Globus pallidus (tissue), 1 donor: ENCODE measurements around the gene GPR156.
A peak's percentile ranks its signal among the peaks of the same experiment; 100 is the strongest.
"Not testable (repeated sequence)": the region's sequence is repeated elsewhere in the genome, so short reads cannot be mapped to it uniquely, and the experiment has no call there.

Experiments
- DNase-seq: peaks from one replicate; pipeline ENCODE4 v3.0.0-alpha.2; 2015; ENCODE audit warnings: low spot score

GPR156 gene

GRCh38 chr3:120274739-120275167, 10.3 kb downstream of the GPR156 start:
- DNase-seq: peak; percentile 3

- DNase-seq: no peak
Measured at GRCh38 chr3:120272286-120272685, 12.7 kb downstream of the GPR156 start.

- no peak for DNase-seq
Measured at GRCh38 chr3:120265989-120266388, 19.0 kb downstream of the GPR156 start.

- no peak for DNase-seq
Measured at GRCh38 chr3:120264963-120265362, 20.1 kb downstream of the GPR156 start.

- no peak for DNase-seq
Measured at GRCh38 chr3:120263792-120264191, 21.2 kb downstream of the GPR156 start.

- no peak for DNase-seq
Measured at GRCh38 chr3:120258009-120258408, 27.0 kb downstream of the GPR156 start.

GRCh38 chr3:120245386-120245785, 39.6 kb downstream of the GPR156 start:
- no peak for DNase-seq

- DNase-seq: peak; percentile 5
Measured at GRCh38 chr3:120244834-120245225, 40.2 kb downstream of the GPR156 start.

- DNase-seq: no peak
Measured at GRCh38 chr3:120239644-120240043, 45.4 kb downstream of the GPR156 start.

- no peak for DNase-seq
Measured at GRCh38 chr3:120227710-120228347, 57.2 kb downstream of the GPR156 start.

- DNase-seq: no peak
Measured at GRCh38 chr3:120224237-120224636, 60.8 kb downstream of the GPR156 start.

GRCh38 chr3:120218981-120219380, 66.0 kb downstream of the GPR156 start:
- DNase-seq: no peak

GRCh38 chr3:120216633-120217032, 68.4 kb downstream of the GPR156 start:
- DNase-seq: not testable (repeated sequence)

- DNase-seq: no peak
Measured at GRCh38 chr3:120214176-120214575, 70.8 kb downstream of the GPR156 start.

GRCh38 chr3:120212505-120212904, 72.5 kb downstream of the GPR156 start:
- DNase-seq: no peak

GRCh38 chr3:120209425-120209824, 75.6 kb downstream of the GPR156 start:
- no peak for DNase-seq

GRCh38 chr3:120204338-120204737, 80.7 kb downstream of the GPR156 start:
- no peak for DNase-seq

GRCh38 chr3:120203621-120204020, 81.4 kb downstream of the GPR156 start:
- no peak for DNase-seq

GRCh38 chr3:120203016-120203415, 82.0 kb downstream of the GPR156 start:
- DNase-seq: peak; percentile 26

GRCh38 chr3:120202363-120202762, 82.7 kb downstream of the GPR156 start:
- DNase-seq: no peak

GRCh38 chr3:120200493-120201235, 84.4 kb downstream of the GPR156 start:
- DNase-seq: no peak

GRCh38 chr3:120198305-120198878, 86.6 kb downstream of the GPR156 start:
- peak; percentile 18 for DNase-seq

GRCh38 chr3:120196812-120197211, 88.2 kb downstream of the GPR156 start:
- no peak for DNase-seq
